ENCODE results near the gene TNRC6B.

- no peak for TF ChIP-seq CTCF (optimal IDR thresholded peaks at IDR 0.05 in 1 of 3, IDR thresholded peaks at IDR 0.05 in 1 of 3, conservative IDR thresholded peaks at IDR 0.05 in 1 of 3; ENCODE audit: extremely low read depth in 1 of 3, insufficient read depth in 2 of 3, low read length in 3 of 3)
- no peak for TF ChIP-seq EZH2 (IDR thresholded peaks at IDR 0.05; ENCODE audit: low read length)
Observed at GRCh38 chr22:40240160-40240559, 62.4 kb downstream of the TNRC6B start.

Measured in keratinocyte (primary cell).